HG03039 (cell line): ENCODE measurements around the gene ST6GALNAC5.

Experiments used
- ATAC-seq: cut with Tn5 transposase; IDR thresholded peaks from one replicate; pipeline ENCODE4 v1.9.1; 2021; ENCODE audit warnings: mild to moderate bottlenecking, moderate library complexity; ENCODE audit not compliant: unreplicated experiment

Gene ST6GALNAC5

GRCh38 chr1:76998582-76999223, 131.4 kb downstream of the ST6GALNAC5 start:
- no peak for ATAC-seq

- no peak for ATAC-seq
These were observed 140.4 kb downstream of the ST6GALNAC5 start for GRCh38 chr1:77007675-77008074.

- ATAC-seq = no peak
These were observed 143.7 kb downstream of the ST6GALNAC5 start for GRCh38 chr1:77010937-77011336.

- no peak for ATAC-seq
These were observed 144.8 kb downstream of the ST6GALNAC5 start for GRCh38 chr1:77012066-77012465.

GRCh38 chr1:77014073-77014788, 147.0 kb downstream of the ST6GALNAC5 start:
- ATAC-seq = no peak

GRCh38 chr1:77015748-77016341, 148.6 kb downstream of the ST6GALNAC5 start:
- ATAC-seq = no peak

GRCh38 chr1:77016386-77016985, 149.2 kb downstream of the ST6GALNAC5 start:
- ATAC-seq = no peak

- ATAC-seq = no peak
These were observed 151.0 kb downstream of the ST6GALNAC5 start for GRCh38 chr1:77018311-77018710.

GRCh38 chr1:77018761-77019160, 151.5 kb downstream of the ST6GALNAC5 start:
- ATAC-seq = no peak

- no peak for ATAC-seq
These were observed 154.5 kb downstream of the ST6GALNAC5 start for GRCh38 chr1:77021732-77022131.

GRCh38 chr1:77024500-77024899, 157.2 kb downstream of the ST6GALNAC5 start:
- ATAC-seq = no peak

GRCh38 chr1:77025599-77025998, 158.3 kb downstream of the ST6GALNAC5 start:
- no peak for ATAC-seq

- no peak for ATAC-seq
These were observed 158.9 kb downstream of the ST6GALNAC5 start for GRCh38 chr1:77026135-77026534.

- no peak for ATAC-seq
These were observed 159.4 kb downstream of the ST6GALNAC5 start for GRCh38 chr1:77026640-77027039.

GRCh38 chr1:77027847-77028246, 160.6 kb downstream of the ST6GALNAC5 start:
- no peak for ATAC-seq

- ATAC-seq = no peak
These were observed 163.3 kb downstream of the ST6GALNAC5 start for GRCh38 chr1:77030401-77031105.

GRCh38 chr1:77031106-77031662, 163.9 kb downstream of the ST6GALNAC5 start:
- ATAC-seq = no peak

GRCh38 chr1:77036560-77036959, 169.3 kb downstream of the ST6GALNAC5 start:
- ATAC-seq = no peak

- no peak for ATAC-seq
These were observed 169.8 kb downstream of the ST6GALNAC5 start for GRCh38 chr1:77037038-77037437.

GRCh38 chr1:77038000-77038399, 170.7 kb downstream of the ST6GALNAC5 start:
- no peak for ATAC-seq

GRCh38 chr1:77039111-77039510, 171.8 kb downstream of the ST6GALNAC5 start:
- ATAC-seq = no peak
